Activated CD8-positive, alpha-beta memory T cell treated with anti-CD3 and anti-CD28 coated beads for 1 hour (primary cell): ENCODE data around the gene IL37.

Experiments used
- DNase-seq, 2 donors: peaks; one replicate each; pipeline ENCODE4 v3.0.0-alpha.2; 2020; ENCODE audit warnings: low read depth in 1 of 2; ENCODE audit errors: extremely low read depth in 1 of 2

The IL37 gene

DNA sequence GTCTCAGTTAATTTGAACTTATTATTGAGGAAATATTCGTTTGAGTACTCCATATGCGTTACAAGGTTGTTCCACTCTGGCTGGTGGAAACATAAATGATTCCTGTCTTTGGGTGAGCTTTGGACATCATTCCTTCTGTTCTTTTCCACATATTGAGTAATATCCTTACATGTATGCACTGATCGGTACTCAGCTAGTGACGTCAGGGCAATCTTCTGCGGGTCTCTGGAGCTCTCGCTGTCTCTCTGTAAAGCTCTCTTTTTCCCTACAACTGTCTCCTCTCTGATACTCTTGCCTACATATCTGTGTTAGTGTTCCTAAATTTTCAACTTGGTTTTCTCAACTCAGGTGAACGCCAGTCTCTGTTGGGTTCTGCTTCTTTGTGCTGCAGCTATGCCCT is 43.4 kb downstream of the IL37 start:
- no peak for DNase-seq

DNA sequence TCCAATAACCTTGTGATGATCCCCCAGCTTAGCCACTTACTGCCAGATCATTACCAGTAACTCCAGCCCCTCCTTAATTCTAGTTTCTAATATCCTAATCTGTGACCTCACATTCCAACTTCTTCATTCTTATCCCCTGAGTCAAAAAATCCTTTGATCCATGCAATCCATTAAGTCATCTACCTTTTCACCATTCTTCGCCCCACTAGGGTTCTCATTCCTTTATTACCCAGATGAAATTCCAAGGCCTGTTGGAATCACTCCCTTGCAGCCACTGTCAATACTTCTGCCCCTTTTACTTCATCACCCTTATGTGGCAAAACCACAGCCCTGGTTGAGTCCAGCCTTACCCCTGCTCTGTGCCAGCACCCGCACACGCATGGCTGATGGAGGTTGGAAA is 46.5 kb downstream of the IL37 start:
- no peak for DNase-seq

DNA sequence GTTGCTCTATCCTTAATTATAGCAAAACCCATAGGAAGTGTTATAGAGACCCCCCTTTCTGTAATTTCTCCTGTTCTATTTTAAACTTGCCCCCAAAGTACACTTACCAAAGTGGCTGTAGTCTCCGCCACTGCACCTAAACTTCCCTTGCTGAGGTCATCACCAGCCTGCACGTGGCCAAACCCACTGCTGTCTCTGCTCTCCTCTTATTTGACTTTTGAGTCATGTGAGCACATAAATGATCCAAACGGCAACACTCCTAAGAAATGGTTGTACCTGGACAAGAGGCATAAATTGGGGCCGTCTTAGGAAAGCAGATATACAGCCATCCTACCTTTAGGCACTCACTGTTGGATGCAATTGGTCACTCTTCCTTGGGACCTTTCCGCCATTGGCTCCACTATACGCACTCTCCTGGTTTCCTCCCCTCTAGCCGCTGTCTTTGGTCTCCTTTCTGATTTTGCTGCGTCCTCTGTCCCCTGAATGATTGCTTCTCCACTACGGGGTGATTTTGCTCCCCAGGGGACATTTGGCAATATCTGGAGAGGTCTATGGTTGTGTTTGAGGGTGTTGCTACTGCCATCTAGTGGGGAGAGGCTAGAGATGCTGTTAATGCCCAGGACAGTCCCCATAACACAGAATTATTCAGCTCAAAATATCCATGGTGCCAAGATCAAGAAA is 47.6 kb downstream of the IL37 start:
- DNase-seq, result no peak

DNA sequence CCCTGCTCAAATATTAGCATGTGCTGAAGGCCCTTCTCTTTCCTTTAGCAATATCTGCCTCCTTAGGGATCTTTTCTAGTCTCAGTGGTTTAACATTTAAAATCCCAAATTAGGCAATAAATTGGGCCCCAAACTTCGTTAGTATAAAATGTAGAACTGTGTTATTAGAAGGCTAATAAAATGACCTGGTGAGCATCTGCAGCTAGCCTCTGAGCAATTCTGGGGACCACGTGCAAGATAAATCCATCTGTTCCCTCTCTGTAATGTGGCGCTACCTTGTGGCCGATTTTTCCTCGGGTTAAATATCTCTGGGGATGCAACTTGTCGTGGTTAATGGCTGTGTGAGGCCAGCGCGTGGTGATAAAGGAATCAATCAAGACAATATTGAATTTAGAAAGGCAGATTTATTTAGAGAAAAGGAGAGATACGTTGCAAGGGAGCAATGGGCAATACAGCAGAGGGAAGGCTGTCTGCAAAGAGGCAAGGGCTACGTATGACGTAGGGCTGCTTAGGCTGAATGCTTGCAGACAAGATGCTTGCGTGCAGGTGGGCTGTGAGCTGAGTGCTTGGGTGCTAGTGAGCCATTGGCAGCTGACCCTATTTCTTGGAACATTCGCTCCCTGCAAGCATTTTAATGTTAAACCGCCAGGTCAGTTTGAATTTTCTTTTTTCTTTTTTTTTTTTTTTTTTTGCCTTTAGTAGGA is 48.3 kb downstream of the IL37 start:
- no peak for DNase-seq

DNA sequence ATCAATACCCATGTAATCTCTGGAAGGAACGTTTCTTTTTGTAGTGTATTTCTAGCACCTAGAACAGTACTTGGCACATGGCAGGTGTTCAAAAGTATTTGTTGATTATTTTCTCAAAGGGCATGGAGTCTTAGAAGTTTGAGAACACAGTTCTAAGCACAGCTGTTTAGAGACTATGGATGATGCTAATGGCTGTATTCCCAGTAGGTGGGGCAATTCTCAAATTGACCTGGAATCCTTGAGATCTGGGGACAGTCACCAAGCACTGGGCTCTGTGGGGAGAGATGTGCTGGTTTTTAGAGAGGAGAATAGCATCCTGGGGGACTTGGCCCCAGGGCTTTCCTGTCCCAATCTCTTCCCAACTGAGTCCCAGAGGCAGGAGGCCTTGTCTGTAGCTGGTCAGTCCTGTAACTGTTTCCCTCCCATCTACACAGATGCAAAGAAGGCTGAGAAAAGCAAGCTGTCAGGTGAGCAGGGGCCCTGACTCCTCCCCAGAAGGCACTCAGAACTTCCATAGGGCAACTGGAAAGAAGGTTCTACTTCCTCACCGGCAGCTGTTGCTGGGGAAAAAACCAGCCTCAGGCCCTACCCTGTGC is 49.4 kb downstream of the IL37 start:
- no peak for DNase-seq

DNA sequence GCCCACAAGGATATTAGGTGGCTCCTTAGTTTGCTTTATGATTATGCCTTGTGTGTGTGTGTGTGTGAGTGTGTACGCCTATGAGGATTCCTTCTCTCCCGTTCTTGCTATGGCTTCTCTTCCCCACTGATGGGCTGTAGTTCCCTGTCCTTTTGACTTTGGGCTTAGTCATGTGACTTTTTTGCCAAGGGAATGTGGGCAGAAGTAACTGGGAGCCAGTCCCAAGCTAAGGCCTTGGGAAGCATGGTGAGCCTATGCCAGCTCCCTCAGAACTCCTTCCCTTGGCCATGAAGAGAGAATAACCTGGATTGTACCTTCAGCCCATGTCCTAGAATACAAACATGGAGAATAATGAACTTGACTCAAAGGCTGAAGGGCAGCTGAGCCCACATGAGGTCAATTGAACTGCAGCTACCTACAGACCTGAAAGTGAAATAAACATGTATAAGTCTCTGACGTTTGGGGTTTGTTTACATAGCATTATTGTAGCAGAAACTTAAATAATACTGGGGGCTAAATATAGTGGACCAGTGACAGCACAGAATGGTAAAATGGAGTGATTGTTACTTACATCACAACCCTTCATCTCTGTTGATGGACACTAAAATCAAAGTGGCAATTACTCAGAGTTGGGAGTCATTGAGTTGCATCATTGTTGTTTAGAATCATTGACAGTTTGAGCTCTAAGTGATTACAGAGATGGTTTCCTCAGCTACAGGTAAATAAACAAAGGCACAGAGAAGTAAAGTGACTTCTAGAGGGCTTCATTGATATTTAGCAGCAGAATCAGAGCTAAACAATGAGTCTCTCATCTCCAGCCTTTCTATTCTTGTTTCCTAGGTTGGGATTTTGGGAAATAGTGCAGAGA is 51.6 kb downstream of the IL37 start:
- DNase-seq, result no peak

DNA sequence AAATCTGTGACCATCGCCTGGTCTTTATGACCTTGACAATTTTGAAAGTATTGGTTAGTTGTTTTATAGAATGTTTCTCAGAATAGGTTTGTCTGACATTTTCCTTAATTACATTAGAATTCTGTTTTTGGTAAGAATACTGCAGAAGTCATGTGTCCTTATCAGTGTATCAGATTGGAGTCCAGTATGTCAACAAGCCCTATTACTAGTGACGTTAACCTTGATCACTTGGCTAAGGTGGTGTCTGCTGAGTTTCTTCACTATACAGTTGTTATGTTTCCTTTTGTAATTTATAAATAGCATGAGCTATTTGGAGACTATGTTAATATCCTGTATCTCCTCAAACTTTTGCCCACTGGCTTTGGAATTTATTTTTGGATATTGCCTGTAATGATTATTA is 56.1 kb downstream of the IL37 start:
- DNase-seq, result no peak
